Chondrocyte (in vitro differentiated cells): Measurements from ENCODE around the gene NXN. TPM values are rescaled to one million over a fixed set of nuclear protein-coding genes. Genes with fewer than 3 reads are reported as not detected.
"Not testable (repeated sequence)": the region's sequence is repeated elsewhere in the genome, so short reads cannot be mapped to it uniquely, and the experiment has no call there.

Experiments
- DNase-seq: peaks from one replicate; pipeline ENCODE4 v3.0.0; 2021; ENCODE audit warnings: mixed read lengths, low spot score
- H3K27ac Mint-ChIP-seq: one replicate; pipeline ENCODE4 v1.8.0; 2021; ENCODE audit warnings: mild to moderate bottlenecking, moderate library complexity, mixed read lengths; ENCODE audit not compliant: unreplicated experiment
- H3K27me3 Mint-ChIP-seq: 2 replicates; pipeline ENCODE4 v1.8.0; 2021; ENCODE audit warnings: low read depth, mixed read lengths
- H3K36me3 Mint-ChIP-seq: 2 replicates; pipeline ENCODE4 v1.8.0; 2021; ENCODE audit warnings: low read depth, mixed read lengths
- H3K4me1 Mint-ChIP-seq: 2 replicates; pipeline ENCODE4 v1.8.0; 2021; ENCODE audit warnings: low read depth, mild to moderate bottlenecking, mixed read lengths
- H3K4me3 Mint-ChIP-seq: one replicate; pipeline ENCODE4 v1.8.0; 2021; ENCODE audit warnings: mild to moderate bottlenecking, moderate library complexity, mixed read lengths; ENCODE audit not compliant: unreplicated experiment
- H3K9me3 Mint-ChIP-seq: 2 replicates; pipeline ENCODE4 v1.8.0; 2021; ENCODE audit warnings: low read depth, mixed read lengths
- total RNA-seq: library from RNA; stranded (reverse); gene quantifications from 3 replicates; pipeline ENCODE4 v1.2.1, GENCODE V29; 2021
- TF ChIP-seq, protein P1 (sequence below): fragments of 200-600 bp; sonication (generic); IDR thresholded peaks from 2 replicates; pipeline ENCODE4 v1.5.0; 2021; ENCODE audit warnings: antibody characterized with exemption, mild to moderate bottlenecking, moderate library complexity

The NXN gene
- total RNA-seq, 1 donor from 2014 or later, result 86.4 TPM

DNA sequence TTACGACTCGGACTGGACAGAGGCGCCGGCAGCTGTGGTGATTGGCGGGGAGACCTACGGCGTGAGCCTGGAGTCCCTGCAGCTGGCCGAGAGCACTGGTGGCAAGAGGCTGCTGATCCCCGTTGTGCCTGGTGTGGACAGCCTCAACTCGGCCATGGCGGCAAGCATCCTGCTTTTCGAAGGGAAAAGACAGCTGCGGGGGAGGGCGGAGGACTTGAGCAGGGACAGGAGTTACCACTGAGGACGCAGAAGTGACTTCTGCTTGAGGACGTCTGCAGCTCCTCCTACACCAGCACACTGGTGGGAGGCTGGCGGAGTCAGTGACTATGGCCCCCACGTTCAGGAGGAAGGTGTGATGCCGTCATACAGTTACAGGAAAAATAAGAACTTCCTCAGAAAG is 187.7 kb downstream of the NXN start:
- DNase-seq, result peak; percentile 89
- Mint-ChIP-seq H3K4me1 (peaks cover 15% of the 10 kb centered on the region), H3K36me3 (peaks cover 8% of the 10 kb centered on the region), H3K27me3 (no peaks in the 10 kb centered on the region), H3K27ac (no peak overlapping the region), H3K9me3 (no peaks in the 10 kb centered on the region), H3K4me3 (no peak overlapping the region)
- TF ChIP-seq, protein P1, sequence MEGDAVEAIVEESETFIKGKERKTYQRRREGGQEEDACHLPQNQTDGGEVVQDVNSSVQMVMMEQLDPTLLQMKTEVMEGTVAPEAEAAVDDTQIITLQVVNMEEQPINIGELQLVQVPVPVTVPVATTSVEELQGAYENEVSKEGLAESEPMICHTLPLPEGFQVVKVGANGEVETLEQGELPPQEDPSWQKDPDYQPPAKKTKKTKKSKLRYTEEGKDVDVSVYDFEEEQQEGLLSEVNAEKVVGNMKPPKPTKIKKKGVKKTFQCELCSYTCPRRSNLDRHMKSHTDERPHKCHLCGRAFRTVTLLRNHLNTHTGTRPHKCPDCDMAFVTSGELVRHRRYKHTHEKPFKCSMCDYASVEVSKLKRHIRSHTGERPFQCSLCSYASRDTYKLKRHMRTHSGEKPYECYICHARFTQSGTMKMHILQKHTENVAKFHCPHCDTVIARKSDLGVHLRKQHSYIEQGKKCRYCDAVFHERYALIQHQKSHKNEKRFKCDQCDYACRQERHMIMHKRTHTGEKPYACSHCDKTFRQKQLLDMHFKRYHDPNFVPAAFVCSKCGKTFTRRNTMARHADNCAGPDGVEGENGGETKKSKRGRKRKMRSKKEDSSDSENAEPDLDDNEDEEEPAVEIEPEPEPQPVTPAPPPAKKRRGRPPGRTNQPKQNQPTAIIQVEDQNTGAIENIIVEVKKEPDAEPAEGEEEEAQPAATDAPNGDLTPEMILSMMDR, result no peak

GRCh38 chr17:790874-791247 is 188.7 kb downstream of the NXN start:
- not testable (repeated sequence) for H3K9me3 Mint-ChIP-seq, H3K27me3 Mint-ChIP-seq

DNA sequence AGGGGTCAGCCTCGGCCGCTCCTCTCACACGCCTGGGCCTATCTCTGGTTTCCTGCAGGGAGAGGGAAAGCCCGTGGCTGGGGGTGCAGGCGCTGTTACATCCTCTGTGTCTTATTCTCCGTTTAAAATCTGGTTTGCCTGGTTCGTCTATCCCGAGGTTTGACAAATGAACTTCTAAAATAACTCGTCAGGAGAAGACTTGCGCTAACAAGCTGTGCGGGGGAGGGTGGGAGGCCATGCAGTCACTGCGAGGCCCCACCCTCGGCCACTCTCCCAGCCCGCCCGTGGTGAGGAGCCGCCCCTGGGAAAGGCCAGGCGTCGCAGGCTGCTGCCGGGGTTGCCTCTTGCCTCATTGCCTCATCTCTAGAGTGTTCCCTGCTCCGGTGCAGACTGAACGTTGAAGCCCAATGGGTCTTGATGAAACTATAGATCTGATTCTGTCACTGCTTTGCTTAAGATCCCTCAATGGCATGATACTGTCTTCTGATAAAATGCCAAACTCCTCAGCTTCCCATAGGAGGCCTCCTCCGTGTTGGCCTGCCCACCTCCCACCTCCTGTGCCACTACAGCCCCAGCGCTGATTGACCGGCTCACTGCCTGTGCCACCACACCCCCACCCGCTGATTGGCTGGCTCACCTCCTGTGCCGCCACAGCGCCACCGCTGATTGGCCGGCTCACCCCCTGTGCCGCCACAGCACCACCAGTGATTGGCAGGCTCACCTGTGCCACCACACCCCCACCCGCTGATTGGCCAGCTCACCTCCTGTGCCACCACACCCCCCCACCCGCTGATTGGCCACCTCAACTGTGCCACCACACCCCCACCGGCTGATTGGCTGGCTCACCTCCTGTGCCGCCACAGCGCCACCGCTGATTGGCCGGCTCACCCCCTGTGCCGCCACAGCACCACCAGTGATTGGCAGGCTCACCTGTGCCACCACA is 189.4 kb downstream of the NXN start:
- H3K27me3 Mint-ChIP-seq, H3K36me3 Mint-ChIP-seq, H3K4me3 Mint-ChIP-seq, H3K9me3 Mint-ChIP-seq, H3K27ac Mint-ChIP-seq: not testable (repeated sequence)
- peaks cover 12% of the 10 kb centered on the region for H3K4me1 Mint-ChIP-seq
- peak; percentile 79 for DNase-seq

More at GRCh38 chr17:790874-791247, 188.7 kb downstream of the NXN start:
- not testable (repeated sequence) for H3K4me3 Mint-ChIP-seq, H3K27ac Mint-ChIP-seq, H3K36me3 Mint-ChIP-seq
- peak; percentile 58 for DNase-seq
- H3K4me1 Mint-ChIP-seq, result peaks cover 15% of the 10 kb centered on the region

DNA sequence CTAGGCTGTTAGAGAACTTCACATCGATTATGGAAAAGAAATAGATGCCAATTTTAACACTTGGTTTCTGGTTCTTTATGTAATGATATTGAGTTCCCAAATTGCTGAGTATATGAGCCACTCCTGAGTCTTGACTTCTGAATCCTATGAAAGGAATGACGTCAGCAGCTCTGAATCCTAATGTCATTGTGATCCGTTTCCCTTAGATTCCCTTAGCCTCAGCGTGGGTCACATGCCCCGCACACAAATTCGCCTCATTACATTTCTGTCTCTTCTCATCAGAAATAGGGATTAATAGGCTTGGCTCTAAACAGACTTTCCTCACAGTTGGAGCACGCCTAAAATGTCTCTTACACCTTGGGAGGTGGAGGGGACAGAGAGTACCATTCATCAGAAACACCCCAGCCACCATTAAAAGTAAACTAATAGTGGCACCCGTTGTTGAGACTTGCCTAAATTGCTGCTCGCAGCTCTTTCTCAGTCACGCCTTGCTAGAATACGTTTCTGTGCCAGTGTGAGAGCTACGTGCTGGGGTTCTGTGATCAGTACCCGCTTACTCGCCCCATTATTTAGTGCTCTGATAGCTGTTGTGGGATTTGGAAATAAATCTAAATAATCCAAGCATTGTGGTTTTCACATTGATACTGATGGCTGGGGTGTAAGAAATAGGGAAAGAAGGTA is 190.3 kb downstream of the NXN start:
- Mint-ChIP-seq H3K36me3 (peaks cover 2% of the 10 kb centered on the region), H3K9me3 (no peaks in the 10 kb centered on the region), H3K4me3 (no peak overlapping the region), H3K27me3 (no peaks in the 10 kb centered on the region), H3K4me1 (peaks cover 9% of the 10 kb centered on the region), H3K27ac (peak overlapping the region; percentile 45)
- TF ChIP-seq, protein P1, result no peak
- no peak for DNase-seq

GRCh38 chr17:788551-788950 is 191.0 kb downstream of the NXN start:
- DNase-seq, result no peak
- Mint-ChIP-seq H3K4me3 (no peak overlapping the region), H3K4me1 (peaks cover 11% of the 10 kb centered on the region), H3K27me3 (no peaks in the 10 kb centered on the region), H3K36me3 (peaks cover 2% of the 10 kb centered on the region), H3K9me3 (no peaks in the 10 kb centered on the region), H3K27ac (no peak overlapping the region)
- TF ChIP-seq, protein P1, result no peak

GRCh38 chr17:787641-788221 is 191.8 kb downstream of the NXN start:
- Mint-ChIP-seq H3K27me3 (no peaks in the 10 kb centered on the region), H3K9me3 (no peaks in the 10 kb centered on the region), H3K36me3 (peaks cover 2% of the 10 kb centered on the region), H3K4me3 (no peak overlapping the region), H3K4me1 (peaks cover 18% of the 10 kb centered on the region), H3K27ac (no peak overlapping the region)
- DNase-seq, result no peak
- TF ChIP-seq, protein P1, result no peak

DNA sequence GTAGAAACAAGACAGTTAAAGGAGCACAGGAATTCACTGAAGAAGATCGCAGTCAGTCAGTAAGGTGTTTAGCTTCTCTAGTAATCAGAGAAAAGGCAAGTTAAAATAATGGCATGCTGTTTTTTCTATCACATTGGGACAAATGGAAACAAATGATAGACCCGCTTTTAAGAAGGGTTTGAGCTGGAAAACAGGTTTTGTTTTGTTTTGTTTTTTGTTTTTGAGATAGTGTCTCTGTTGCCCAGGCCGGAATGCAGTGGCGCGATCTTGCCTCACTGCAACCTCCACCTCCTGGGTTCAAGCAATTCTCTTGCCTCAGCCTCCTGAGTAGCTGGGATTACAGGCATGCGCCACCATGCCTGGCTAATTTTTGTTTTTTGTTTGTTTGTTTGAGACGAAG is 193.7 kb downstream of the NXN start:
- DNase-seq, H3K4me3 Mint-ChIP-seq, H3K27me3 Mint-ChIP-seq, H3K9me3 Mint-ChIP-seq, H3K27ac Mint-ChIP-seq, H3K36me3 Mint-ChIP-seq: not testable (repeated sequence)
- peaks cover 26% of the 10 kb centered on the region for H3K4me1 Mint-ChIP-seq
